T-helper 2 cell treated with Interferon-gamma antibody and Interleukin-4, amounts not matched to agents 100 ng/mL and 5 ng/mL, for 36 hours (primary cell): ENCODE results near the gene WTAP. TPM values are rescaled to one million over a fixed set of nuclear protein-coding genes. Genes with fewer than 3 reads are reported as not detected.
"Not testable (repeated sequence)": the region's sequence is repeated elsewhere in the genome, so short reads cannot be mapped to it uniquely, and the experiment has no call there.

Experiments used
- intact Hi-C: fragments of 100-400 bp; cut with micrococcal nuclease; formaldehyde crosslinking; loops from one replicate; pipeline ENCODE4 v1.15.1; 2023
- total RNA-seq: library from RNA; stranded (reverse); gene quantifications from 2 replicates; pipeline ENCODE4 v1.2.3, GENCODE V29; 2022

The WTAP gene
- total RNA-seq, 1 donor from 2014 or later: 119 TPM

- intact Hi-C loops: no loop called here
Observed at GRCh38 chr6:159759645-159760044, 32.3 kb downstream of the WTAP start.

- intact Hi-C loops: no loop called here
Observed at GRCh38 chr6:159760602-159761057, 33.3 kb downstream of the WTAP start.

GRCh38 chr6:159761129-159761872, 34.0 kb downstream of the WTAP start:
- intact Hi-C loops: no loop called here

- intact Hi-C loops: loop anchor here (1.0 kb wide), 3 partner anchors 27 to 71 kb away; partner anchors contain the start of genes TCP1 and WTAP
Observed at GRCh38 chr6:159761873-159762680, 34.8 kb downstream of the WTAP start, which contains the start of gene ACAT2. ACAT2 (plus strand) TSS chr6:159762045; CDS start chr6:159762088, 43 bp downstream.

- intact Hi-C loops: loop anchor here (1.0 kb wide), 3 partner anchors 27 to 71 kb away; partner anchors contain the start of genes TCP1 and WTAP
Observed at GRCh38 chr6:159762681-159763293, 35.5 kb downstream of the WTAP start.

GRCh38 chr6:159766906-159767305, 39.6 kb downstream of the WTAP start:
- intact Hi-C loops: no loop called here

GRCh38 chr6:159769470-159769869, 42.2 kb downstream of the WTAP start:
- intact Hi-C loops: no loop called here

- intact Hi-C loops: no loop called here
Observed at GRCh38 chr6:159772196-159772595, 44.9 kb downstream of the WTAP start.

- intact Hi-C loops: no loop called here
Observed at GRCh38 chr6:159777240-159777904, 50.1 kb downstream of the WTAP start.

- intact Hi-C loops: no loop called here
Observed at GRCh38 chr6:159778131-159778530, 50.8 kb downstream of the WTAP start.

- intact Hi-C loops: no loop called here
Observed at GRCh38 chr6:159778542-159779103, 51.3 kb downstream of the WTAP start.

- intact Hi-C loops: loop anchor here (5.0 kb wide), 3 partner anchors 314 to 1484 kb away; partner anchors contain the start of genes AGPAT4 and SYTL3
Observed at GRCh38 chr6:159788276-159788675, 61.0 kb downstream of the WTAP start.

- intact Hi-C loops: loop anchor here (1.0 to 5.0 kb wide), 8 partner anchors 27 to 1483 kb away; partner anchors contain the start of genes ACAT2, AGPAT4, SOD2 and SYTL3
Observed at GRCh38 chr6:159788753-159789376, 61.6 kb downstream of the WTAP start.

- intact Hi-C loops: loop anchor here (1.0 to 5.0 kb wide), 10 partner anchors 27 to 1483 kb away; partner anchors contain the start of genes ACAT2, AGPAT4, SOD2 and SYTL3
Observed at GRCh38 chr6:159789377-159790148, 62.3 kb downstream of the WTAP start, which contains the start of gene TCP1. TCP1 (minus strand) TSS chr6:159789602; CDS start chr6:159789468, 134 bp downstream.

- intact Hi-C loops: loop anchor here (1.0 to 2.0 kb wide), 2 partner anchors 62 to 178 kb away; no protein-coding TSS in a partner anchor
Observed at GRCh38 chr6:159790149-159790955, 63.0 kb downstream of the WTAP start, which contains the start of gene MRPL18. MRPL18 (plus strand) TSS chr6:159790467; CDS start chr6:159790588, 121 bp downstream.

GRCh38 chr6:159790956-159791598, 63.8 kb downstream of the WTAP start:
- intact Hi-C loops: loop anchor here (1.0 to 2.0 kb wide), 2 partner anchors 62 to 177 kb away; no protein-coding TSS in a partner anchor

- intact Hi-C loops: not testable (repeated sequence)
Observed at GRCh38 chr6:159794976-159795375, 67.7 kb downstream of the WTAP start.
